Neural progenitor cell (in vitro differentiated cells): Measurements from ENCODE around the gene RARRES2.

Experiments used
- EZH2 ChIP-seq: fragments of 200-600 bp; sonication (generic); IDR thresholded peaks from 2 replicates; pipeline ENCODE4 v1.6.1; 2017; ENCODE audit warnings: antibody characterized with exemption, mild to moderate bottlenecking, moderate library complexity
- EZH2phosphoT487 ChIP-seq: fragments of 200-600 bp; sonication (generic); IDR thresholded peaks from 2 replicates; pipeline ENCODE4 v1.6.1; 2017; ENCODE audit warnings: antibody characterized with exemption

DNA sequence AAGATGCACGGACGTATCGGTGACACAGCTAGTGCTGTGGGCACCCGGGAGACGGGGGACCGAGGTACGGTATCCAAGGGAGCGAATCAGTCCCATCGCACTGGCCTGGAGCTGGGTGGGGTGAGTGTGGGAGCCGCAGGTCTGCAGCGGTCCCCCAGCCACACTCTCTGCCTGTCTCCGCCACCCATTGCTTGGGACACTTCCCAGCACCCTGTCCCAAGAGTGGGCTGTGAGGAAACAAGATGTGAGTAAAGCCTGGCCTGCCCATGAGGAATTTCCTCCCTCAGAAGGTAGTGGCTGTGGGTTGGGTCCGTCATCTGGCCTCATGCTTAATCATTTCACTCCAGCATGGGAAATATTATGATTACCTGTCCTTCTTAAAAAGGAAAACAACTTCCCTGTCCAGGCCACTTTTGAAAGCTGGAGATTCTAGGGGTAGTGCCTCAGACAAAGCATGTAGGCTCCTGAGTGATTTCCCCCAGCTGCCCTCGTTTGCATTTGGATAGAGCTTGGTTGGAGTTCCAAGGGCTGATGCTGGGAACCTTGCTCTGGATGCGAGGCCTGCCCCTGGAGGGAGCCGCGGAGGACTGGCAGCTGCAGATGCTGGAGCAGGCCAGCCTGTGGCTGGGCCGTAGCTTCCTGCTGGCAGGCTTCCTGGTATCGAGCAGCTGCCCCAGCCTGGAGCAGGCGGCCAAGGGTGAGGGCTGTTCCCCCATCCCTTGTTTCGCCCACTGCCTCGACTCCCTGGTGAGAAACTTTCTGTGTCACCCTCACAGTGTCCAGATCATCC, 11.9 kb downstream of the RARRES2 start:
- no peak for TF ChIP-seq EZH2
- no peak for TF ChIP-seq EZH2phosphoT487
